Adipocyte (in vitro differentiated cells): ENCODE measurements around the gene PLEKHA5.
"Not testable (repeated sequence)": the region's sequence is repeated elsewhere in the genome, so short reads cannot be mapped to it uniquely, and the experiment has no call there.

Experiments
- DNase-seq: peaks from one replicate; pipeline ENCODE4 v3.0.0-alpha.2; 2015; ENCODE audit warnings: low read depth
- H3K27me3 ChIP-seq: replicated peaks from 2 replicates; pipeline ENCODE4 v1.7.0; 2013; ENCODE audit warnings: mild to moderate bottlenecking, low read length, moderate library complexity; ENCODE audit not compliant: control insufficient read depth, insufficient read depth
- H3K36me3 ChIP-seq: 2 replicates; pipeline ENCODE4 v1.7.0; 2013; ENCODE audit warnings: low read length, mild to moderate bottlenecking, moderate library complexity; ENCODE audit not compliant: control insufficient read depth, insufficient read depth, severe bottlenecking
- H3K4me1 ChIP-seq: 2 replicates; pipeline ENCODE4 v1.7.0; 2013; ENCODE audit warnings: mild to moderate bottlenecking, low read length, moderate library complexity; ENCODE audit not compliant: control insufficient read depth, insufficient read depth
- H3K4me3 ChIP-seq: 2 replicates; pipeline ENCODE4 v1.7.0; 2013; ENCODE audit warnings: mild to moderate bottlenecking, low read length, moderate library complexity
- H3K9ac ChIP-seq: 2 replicates; pipeline ENCODE4 v1.7.0; 2013; ENCODE audit warnings: mild to moderate bottlenecking, low read length, moderate library complexity
- H3K9me3 ChIP-seq: 2 replicates; pipeline ENCODE4 v1.7.0; 2013; ENCODE audit warnings: mild to moderate bottlenecking, low read length, moderate library complexity; ENCODE audit not compliant: control insufficient read depth

PLEKHA5 gene

GRCh38 chr12:19398376-19399363, 269.1 kb downstream of the PLEKHA5 start:
- H3K9ac ChIP-seq: no peak overlapping the region
- H3K36me3 ChIP-seq: no peaks in the 10 kb centered on the region
- H3K27me3 ChIP-seq: peaks cover 7% of the 10 kb centered on the region
- DNase-seq: no peak
- no peaks in the 10 kb centered on the region for H3K9me3 ChIP-seq
- peaks cover 4% of the 10 kb centered on the region for H3K4me1 ChIP-seq
- H3K4me3 ChIP-seq: no peak overlapping the region

DNA sequence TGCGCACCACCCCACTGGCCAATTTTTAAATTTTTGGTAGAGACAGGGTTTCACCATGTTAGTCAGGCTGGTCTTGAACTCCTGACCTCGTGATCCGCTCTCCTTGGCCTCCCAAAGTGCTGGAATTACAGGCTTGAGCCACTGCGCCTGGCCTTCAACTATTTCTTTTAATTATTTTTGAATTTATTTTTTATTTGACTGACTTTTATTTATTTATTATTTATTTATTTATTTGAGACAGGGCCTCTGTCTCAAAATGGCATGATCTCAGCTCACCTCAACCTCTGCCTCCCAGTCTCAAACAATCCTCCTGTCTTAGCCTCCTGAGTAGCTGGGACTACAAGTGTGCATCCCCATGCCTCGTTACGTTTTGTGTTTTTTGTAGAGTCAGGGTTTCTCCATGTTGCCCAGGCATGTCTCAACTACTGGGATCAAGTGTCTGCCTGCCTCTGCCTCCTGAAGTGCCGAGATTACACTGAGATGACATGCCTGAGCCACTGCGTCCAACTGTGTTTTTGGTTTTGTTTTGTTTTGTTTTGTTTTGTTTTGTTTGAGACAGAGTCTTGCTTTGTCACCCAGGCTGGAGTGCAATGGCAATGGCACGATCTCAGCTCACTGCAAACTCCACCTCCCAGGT, 271.2 kb downstream of the PLEKHA5 start:
- not testable (repeated sequence) for H3K27me3 ChIP-seq, H3K4me3 ChIP-seq, H3K9me3 ChIP-seq, H3K9ac ChIP-seq, H3K4me1 ChIP-seq, DNase-seq, H3K36me3 ChIP-seq

DNA sequence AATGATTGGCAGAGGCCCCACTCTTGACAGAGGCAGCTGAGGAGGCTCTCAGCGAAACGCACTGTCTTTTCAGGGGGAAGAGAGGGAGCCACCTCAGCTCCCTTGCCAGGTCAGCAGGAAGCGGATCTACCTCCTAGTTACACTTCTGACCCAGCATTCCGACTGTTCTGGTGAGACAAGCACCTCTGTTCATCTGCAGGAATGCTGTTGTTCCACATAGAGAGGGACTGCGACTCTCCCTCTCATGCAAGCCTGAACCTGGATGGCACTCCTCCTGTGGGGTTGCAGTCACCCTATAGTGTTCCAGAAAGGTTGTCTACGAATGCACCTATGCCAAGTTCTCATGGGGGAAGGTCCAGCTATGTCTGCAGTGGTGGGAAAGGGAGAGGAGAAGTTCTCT, 272.7 kb downstream of the PLEKHA5 start:
- no peak for DNase-seq
- H3K36me3 ChIP-seq: no peaks in the 10 kb centered on the region
- H3K9me3 ChIP-seq: no peaks in the 10 kb centered on the region
- H3K9ac ChIP-seq: no peak overlapping the region
- no peak overlapping the region for H3K4me3 ChIP-seq
- peaks cover 4% of the 10 kb centered on the region for H3K4me1 ChIP-seq
- H3K27me3 ChIP-seq: peaks cover 7% of the 10 kb centered on the region

- no peak overlapping the region for H3K9ac ChIP-seq
- no peaks in the 10 kb centered on the region for H3K36me3 ChIP-seq
- no peak for DNase-seq
- peaks cover 4% of the 10 kb centered on the region for H3K4me1 ChIP-seq
- H3K9me3 ChIP-seq: no peaks in the 10 kb centered on the region
- peaks cover 7% of the 10 kb centered on the region for H3K27me3 ChIP-seq
- no peak overlapping the region for H3K4me3 ChIP-seq
Measured at GRCh38 chr12:19402743-19403431, 273.4 kb downstream of the PLEKHA5 start.

GRCh38 chr12:19404242-19404880, 274.8 kb downstream of the PLEKHA5 start:
- Histone ChIP-seq H3K4me1 (peaks cover 5% of the 10 kb centered on the region), H3K9me3 (no peaks in the 10 kb centered on the region), H3K27me3 (peaks cover 7% of the 10 kb centered on the region), H3K36me3 (no peaks in the 10 kb centered on the region), H3K9ac (no peak overlapping the region), H3K4me3 (no peak overlapping the region)
- no peak for DNase-seq

- Histone ChIP-seq H3K9ac (no peak overlapping the region), H3K27me3 (no peaks in the 10 kb centered on the region), H3K36me3 (no peaks in the 10 kb centered on the region), H3K4me1 (peaks cover 15% of the 10 kb centered on the region), H3K9me3 (no peaks in the 10 kb centered on the region), H3K4me3 (no peak overlapping the region)
- DNase-seq: peak; percentile 39
Measured at GRCh38 chr12:19409376-19409775, 279.8 kb downstream of the PLEKHA5 start.

- Histone ChIP-seq H3K9me3 (no peaks in the 10 kb centered on the region), H3K9ac (no peak overlapping the region), H3K4me3 (no peak overlapping the region), H3K27me3 (no peaks in the 10 kb centered on the region), H3K36me3 (no peaks in the 10 kb centered on the region), H3K4me1 (peaks cover 15% of the 10 kb centered on the region)
- no peak for DNase-seq
Measured at GRCh38 chr12:19410211-19410610, 280.7 kb downstream of the PLEKHA5 start.

DNA sequence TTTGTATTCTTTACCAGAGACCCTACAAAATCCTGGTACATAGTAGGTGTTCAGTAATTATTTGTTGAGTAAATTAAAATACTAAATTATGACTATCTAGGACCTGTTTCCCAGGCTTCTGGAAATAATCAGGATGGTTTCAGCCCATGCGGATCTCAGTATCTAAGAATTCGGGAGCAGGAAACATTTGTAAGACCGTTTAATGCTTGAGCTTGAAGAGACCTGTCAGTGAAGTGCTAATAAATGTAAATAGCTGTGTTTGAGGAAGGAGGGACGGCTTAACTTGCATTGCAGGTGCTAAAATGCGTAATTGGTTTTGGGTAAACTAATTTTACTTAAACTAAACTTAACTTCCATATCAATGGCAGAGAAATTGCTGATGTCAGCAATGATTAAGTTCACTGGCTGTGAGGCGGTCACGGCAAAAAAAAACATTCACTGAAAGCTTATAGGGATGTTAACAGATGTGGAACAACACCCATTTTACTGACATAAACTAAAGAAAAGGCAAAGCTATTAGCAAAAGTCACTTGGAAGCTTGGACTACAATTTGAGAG, 281.2 kb downstream of the PLEKHA5 start:
- Histone ChIP-seq H3K4me3 (no peak overlapping the region), H3K4me1 (peaks cover 15% of the 10 kb centered on the region), H3K9me3 (no peaks in the 10 kb centered on the region), H3K36me3 (no peaks in the 10 kb centered on the region), H3K27me3 (no peaks in the 10 kb centered on the region), H3K9ac (no peak overlapping the region)
- DNase-seq: no peak

- no peak for DNase-seq
- no peak overlapping the region for H3K9ac ChIP-seq
- peaks cover 15% of the 10 kb centered on the region for H3K4me1 ChIP-seq
- H3K27me3 ChIP-seq: no peaks in the 10 kb centered on the region
- H3K4me3 ChIP-seq: no peak overlapping the region
- no peaks in the 10 kb centered on the region for H3K9me3 ChIP-seq
- no peaks in the 10 kb centered on the region for H3K36me3 ChIP-seq
Measured at GRCh38 chr12:19411234-19412204, 282.0 kb downstream of the PLEKHA5 start.

DNA sequence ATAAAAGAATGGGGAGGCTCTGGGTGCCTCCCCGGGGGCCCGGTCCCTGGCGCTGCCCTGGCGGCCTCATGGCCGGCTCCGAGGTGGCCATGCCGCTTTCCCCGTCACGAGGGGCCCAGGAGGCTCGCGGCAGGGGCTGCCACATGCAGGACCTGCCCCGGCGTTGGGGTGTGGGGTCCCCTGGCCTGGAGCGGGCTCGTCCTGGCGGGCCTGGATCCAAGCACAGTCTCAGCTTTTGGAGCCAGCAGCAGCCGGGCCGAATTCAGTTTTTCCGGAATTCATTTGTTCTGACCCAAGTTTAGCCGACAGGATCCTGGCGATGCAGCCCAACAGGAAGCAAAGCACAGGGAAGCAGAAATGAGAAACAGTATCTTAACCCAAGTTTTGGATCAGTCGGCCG, 283.3 kb downstream of the PLEKHA5 start:
- H3K4me3 ChIP-seq: no peak overlapping the region
- no peaks in the 10 kb centered on the region for H3K9me3 ChIP-seq

More for the DNA sequence above, 283.3 kb downstream of the PLEKHA5 start:
- no peak for DNase-seq
- Histone ChIP-seq H3K4me1 (peaks cover 15% of the 10 kb centered on the region), H3K36me3 (no peaks in the 10 kb centered on the region), H3K27me3 (no peaks in the 10 kb centered on the region), H3K9ac (no peak overlapping the region)
